Transverse colon (tissue), 4 donors: ENCODE results near the gene RERE. TPM values are rescaled to one million over a fixed set of nuclear protein-coding genes. Genes with fewer than 3 reads are reported as not detected.
A peak's percentile ranks its signal among the peaks of the same experiment; 100 is the strongest.
"Not testable (repeated sequence)": the region's sequence is repeated elsewhere in the genome, so short reads cannot be mapped to it uniquely, and the experiment has no call there.

Source experiments
- DNase-seq: peaks from one replicate; pipeline ENCODE4 v3.0.0-alpha.2; 2019
- H3K27ac ChIP-seq, 4 donors: fragments of 200-600 bp; sonication (generic); 2 replicates each; pipeline ENCODE4 v1.5.1; 2016 to 2018; ENCODE audit warnings: inconsistent platforms in 4 of 4
- H3K27me3 ChIP-seq: fragments of 200-600 bp; sonication (generic); 2 replicates; pipeline ENCODE4 v1.5.1; 2017; ENCODE audit warnings: inconsistent platforms
- H3K36me3 ChIP-seq, 4 donors: fragments of 200-600 bp; sonication (generic); 2 replicates each; pipeline ENCODE4 v1.5.1; 2017 to 2019; ENCODE audit warnings: inconsistent platforms in 4 of 4
- H3K4me1 ChIP-seq, 4 donors: fragments of 200-600 bp; sonication (generic); 2 replicates each; pipeline ENCODE4 v1.5.1; 2017 to 2020; ENCODE audit warnings: inconsistent platforms in 4 of 4
- H3K4me3 ChIP-seq, 4 donors: fragments of 200-600 bp; sonication (generic); 1 replicate in 1 of 4; 2 replicates in 3 of 4; pipeline versions ENCODE4 v1.5.1 to v1.6.1; 2017 to 2019; ENCODE audit warnings: inconsistent platforms in 4 of 4
- H3K9me3 ChIP-seq, 2 donors: fragments of 200-600 bp; sonication (generic); 2 replicates each; pipeline ENCODE4 v1.5.1; 2017 to 2019; ENCODE audit warnings: inconsistent platforms in 2 of 2
- EP300 ChIP-seq: sonication (generic); formaldehyde crosslinking; IDR thresholded peaks from one replicate; pipeline ENCODE4 v1.6.1; 2017; ENCODE audit warnings: antibody characterized with exemption, low read depth
- POLR2A ChIP-seq: fragments of 450-650 bp; IDR thresholded peaks from one replicate; pipeline ENCODE4 v1.6.1; 2016; ENCODE audit warnings: antibody characterized with exemption, mild to moderate bottlenecking, moderate library complexity
- POLR2AphosphoS5 ChIP-seq, 3 donors: sonication (generic); formaldehyde crosslinking; IDR thresholded peaks; one replicate each; pipeline ENCODE4 v1.6.1; 2016; ENCODE audit warnings: antibody characterized with exemption in 3 of 3
- WGBS, 2 donors: methylation state at CpG; one replicate each; pipeline ENCODE4 v1.1.5; 2018; ENCODE audit warnings: low coverage in 1 of 2; 5-methylcytosine and 5-hydroxymethylcytosine counted together
- in situ Hi-C, 4 donors: fragments of 200-750 bp; cut with MboI; loops; one replicate each; pipeline versions ENCODE4 v1.15.0 to v1.15.1; 2017; ENCODE audit warnings: low sequenced_read_pairs in 3 of 4, low pct_ligation_motif_present in 1 of 4, low pct_unique_long_range_greater_than_20kb in 1 of 4
- intact Hi-C: fragments of 100-400 bp; cut with DNase I; formaldehyde crosslinking; loops from one replicate; pipeline ENCODE4 v1.15.1; 2023; ENCODE audit warnings: low total_unique reads
- total RNA-seq, 4 donors: library from RNA; depleted of rRNA; stranded (reverse); fragments of >200 nt; gene quantifications; one replicate each; pipeline ENCODE4 v1.1.0, GENCODE V29; 2016
- TF ChIP-seq, protein P1 (sequence below), 5 experiments: fragments of 200-600 bp in 3 of 5; fragments of 450-650 bp in 2 of 5; sonication (generic) in 3 of 5; IDR thresholded peaks; 1 replicate in 2 of 5; 2 replicates in 3 of 5; pipeline ENCODE4 v1.5.1; 2016 to 2017; ENCODE audit warnings: antibody characterized with exemption in 5 of 5, inconsistent platforms in 3 of 5, mild to moderate bottlenecking in 2 of 5, moderate library complexity in 1 of 5

Gene RERE
- total RNA-seq, 4 donors from 2014 or later: 80.3 to 657 (median 105) TPM

DNA sequence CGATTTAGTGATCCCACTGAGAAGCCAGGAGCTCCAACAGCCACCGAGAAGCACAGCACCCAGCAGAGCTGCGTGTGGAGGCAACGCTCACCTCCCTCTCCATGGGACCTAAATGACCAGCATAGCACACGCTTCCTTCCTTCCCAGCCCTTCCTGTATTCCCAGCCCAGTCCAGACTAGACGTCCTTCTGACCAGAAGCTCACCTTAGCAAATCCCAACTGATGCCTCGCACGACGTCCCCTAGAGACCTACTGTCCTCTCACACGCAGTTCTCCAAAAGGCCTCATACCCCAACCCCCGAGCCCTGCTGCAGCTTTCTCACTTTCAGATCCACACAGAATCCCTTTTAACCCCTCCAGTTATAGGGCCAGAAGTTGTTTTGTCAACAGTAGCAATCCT is 367.1 kb downstream of the RERE start:
- WGBS, 2 donors: 92 to 96% methylated on average over 10 to 11 of the region's 11 CpGs
- H3K27ac ChIP-seq: peak overlapping the region in 1 of 4 donors; percentile 17
- in situ Hi-C loops: no loop called here

GRCh38 chr1:8448911-8449661 is 368.4 kb downstream of the RERE start:
- no peak for DNase-seq
- TF ChIP-seq, protein P1, sequence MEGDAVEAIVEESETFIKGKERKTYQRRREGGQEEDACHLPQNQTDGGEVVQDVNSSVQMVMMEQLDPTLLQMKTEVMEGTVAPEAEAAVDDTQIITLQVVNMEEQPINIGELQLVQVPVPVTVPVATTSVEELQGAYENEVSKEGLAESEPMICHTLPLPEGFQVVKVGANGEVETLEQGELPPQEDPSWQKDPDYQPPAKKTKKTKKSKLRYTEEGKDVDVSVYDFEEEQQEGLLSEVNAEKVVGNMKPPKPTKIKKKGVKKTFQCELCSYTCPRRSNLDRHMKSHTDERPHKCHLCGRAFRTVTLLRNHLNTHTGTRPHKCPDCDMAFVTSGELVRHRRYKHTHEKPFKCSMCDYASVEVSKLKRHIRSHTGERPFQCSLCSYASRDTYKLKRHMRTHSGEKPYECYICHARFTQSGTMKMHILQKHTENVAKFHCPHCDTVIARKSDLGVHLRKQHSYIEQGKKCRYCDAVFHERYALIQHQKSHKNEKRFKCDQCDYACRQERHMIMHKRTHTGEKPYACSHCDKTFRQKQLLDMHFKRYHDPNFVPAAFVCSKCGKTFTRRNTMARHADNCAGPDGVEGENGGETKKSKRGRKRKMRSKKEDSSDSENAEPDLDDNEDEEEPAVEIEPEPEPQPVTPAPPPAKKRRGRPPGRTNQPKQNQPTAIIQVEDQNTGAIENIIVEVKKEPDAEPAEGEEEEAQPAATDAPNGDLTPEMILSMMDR (IDR thresholded peaks at IDR 0.05): no peak
- TF ChIP-seq POLR2A: no peak
- TF ChIP-seq POLR2AphosphoS5 (IDR thresholded peaks at IDR 0.05): no peak
- TF ChIP-seq EP300: no peak
- 59 to 76% methylated on average over 12 of the region's 12 CpGs for whole genome bisulfite sequencing, 2 donors
- Histone ChIP-seq H3K4me1 (peaks cover 0 to 14% (median 2%) of the 10 kb centered on the region in 4 donors), H3K27ac (peak overlapping the region; percentile 59 to 79 (median 68)), H3K4me3 (no peak overlapping the region), H3K27me3 (no peaks in the 10 kb centered on the region), H3K9me3 (no peaks in the 10 kb centered on the region), H3K36me3 (no peaks in the 10 kb centered on the region)
- in situ Hi-C loops: no loop called here
- intact Hi-C loops: no loop called here

More for the DNA sequence above, 367.1 kb downstream of the RERE start:
- TF ChIP-seq POLR2AphosphoS5 (IDR thresholded peaks at IDR 0.05) (no peak), EP300 (no peak), POLR2A (no peak)
- TF ChIP-seq, protein P1 (IDR thresholded peaks at IDR 0.05): no peak
- H3K9me3 ChIP-seq: no peaks in the 10 kb centered on the region
- no peaks in the 10 kb centered on the region for H3K27me3 ChIP-seq
- H3K4me1 ChIP-seq: peaks cover 0 to 14% (median 3%) of the 10 kb centered on the region in 4 donors
- DNase-seq: no peak
- H3K36me3 ChIP-seq: no peaks in the 10 kb centered on the region
- intact Hi-C loops: no loop called here
- no peak overlapping the region for H3K4me3 ChIP-seq

- WGBS, 2 donors: 89 to 93% methylated on average over 3 to 11 of the region's 11 CpGs
- in situ Hi-C loops, DNase-seq, H3K27me3 ChIP-seq, H3K4me3 ChIP-seq, H3K9me3 ChIP-seq, H3K36me3 ChIP-seq, intact Hi-C loops: not testable (repeated sequence)
- peak overlapping the region; percentile 59 to 79 (median 68) for H3K27ac ChIP-seq
- peaks cover 0 to 14% (median 2%) of the 10 kb centered on the region in 4 donors for H3K4me1 ChIP-seq
Measured at GRCh38 chr1:8448505-8448904, 368.9 kb downstream of the RERE start.

DNA sequence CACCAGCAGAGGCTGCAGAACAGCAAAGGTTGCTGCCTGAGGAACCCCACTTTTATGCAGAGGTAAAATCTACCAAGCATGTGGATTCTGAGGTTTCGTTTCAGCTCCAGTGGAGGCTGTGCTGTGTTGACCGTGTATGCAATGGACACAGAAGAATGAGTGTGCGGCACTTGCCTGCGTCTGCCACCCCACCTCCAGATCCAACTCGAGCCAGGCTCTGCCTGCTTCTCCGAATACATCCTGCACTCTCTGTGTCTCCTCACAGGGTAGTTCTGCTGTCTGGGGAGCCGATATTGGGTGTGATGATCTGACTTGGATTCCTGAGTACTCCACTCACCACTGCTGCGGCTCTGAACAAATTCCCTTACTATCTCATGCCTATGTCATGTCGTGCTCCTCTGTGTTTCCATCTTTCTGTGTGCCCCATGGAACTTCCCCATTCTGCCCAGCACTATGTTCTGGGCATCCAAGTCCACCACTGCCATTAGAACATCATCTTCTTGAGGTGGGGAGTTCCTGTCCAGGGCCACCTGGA is 369.8 kb downstream of the RERE start:
- intact Hi-C loops (no loop called here), in situ Hi-C loops (no loop called here)
- TF ChIP-seq POLR2AphosphoS5 (IDR thresholded peaks at IDR 0.05) (no peak), EP300 (no peak), POLR2A (no peak)
- TF ChIP-seq, protein P1 (IDR thresholded peaks at IDR 0.05): no peak
- peaks cover 0 to 14% (median 2%) of the 10 kb centered on the region in 4 donors for H3K4me1 ChIP-seq
- 96 to 100% methylated on average over 3 to 8 of the region's 9 CpGs for WGBS, 2 donors
- no peaks in the 10 kb centered on the region for H3K9me3 ChIP-seq
- no peaks in the 10 kb centered on the region for H3K36me3 ChIP-seq
- no peak overlapping the region for H3K27ac ChIP-seq
- no peak for DNase-seq
- no peaks in the 10 kb centered on the region for H3K27me3 ChIP-seq
- H3K4me3 ChIP-seq: no peak overlapping the region

DNA sequence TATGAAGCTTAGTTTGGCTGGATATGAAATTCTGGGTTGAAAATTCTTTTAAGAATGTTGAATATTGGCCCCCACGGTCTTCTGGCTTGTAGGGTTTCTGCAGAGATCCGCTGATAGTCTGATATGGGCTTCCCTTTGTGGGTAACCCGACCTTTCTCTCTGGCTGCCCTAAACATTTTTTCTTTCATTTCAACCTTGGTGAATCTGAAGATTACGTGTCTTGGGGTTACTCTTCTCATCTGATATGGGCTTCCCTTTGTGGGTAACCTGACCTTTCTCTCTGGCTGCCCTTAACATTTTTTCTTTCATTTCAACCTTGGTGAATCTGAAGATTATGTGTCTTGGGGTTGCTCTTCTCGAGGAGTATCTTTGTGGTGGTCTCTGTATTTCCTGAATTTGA is 371.3 kb downstream of the RERE start:
- 69 to 76% methylated on average over 3 to 5 of the region's 5 CpGs for WGBS, 2 donors
- H3K36me3 ChIP-seq, H3K27ac ChIP-seq, H3K9me3 ChIP-seq, H3K4me3 ChIP-seq, H3K27me3 ChIP-seq, intact Hi-C loops, in situ Hi-C loops, DNase-seq: not testable (repeated sequence)
- H3K4me1 ChIP-seq: peaks cover 0 to 14% (median 2%) of the 10 kb centered on the region in 4 donors
